Measurements from ENCODE around the gene MUC5AC.
"Not testable (repeated sequence)": the region's sequence is repeated elsewhere in the genome, so short reads cannot be mapped to it uniquely, and the experiment has no call there.

MUC5AC gene

GRCh38 chr11:1157645-1158591 lies at the start of gene MUC5AC:
TSS of gene MUC5AC (plus strand) at chr11:1157953. CDS start at chr11:1158000, 47 bp downstream.
- no peak for DNase-seq

GRCh38 chr11:1108246-1108900 lies 49.4 kb upstream of the MUC5AC start:
- DNase-seq = no peak

GRCh38 chr11:1109101-1109917 lies 48.4 kb upstream of the MUC5AC start:
- no peak for DNase-seq

GRCh38 chr11:1109918-1110705 lies 47.6 kb upstream of the MUC5AC start:
- no peak for DNase-seq

- peak; percentile 47 for DNase-seq
Measured at GRCh38 chr11:1111545-1112212, 46.1 kb upstream of the MUC5AC start.

GRCh38 chr11:1112351-1113191 lies 45.2 kb upstream of the MUC5AC start:
- DNase-seq = peak; percentile 54

- DNase-seq = peak; percentile 59
Measured at GRCh38 chr11:1113405-1114201, 44.1 kb upstream of the MUC5AC start.

- not testable (repeated sequence) for DNase-seq
Measured at GRCh38 chr11:1115292-1115691, 42.5 kb upstream of the MUC5AC start.

- DNase-seq = no peak
Measured at GRCh38 chr11:1116104-1116503, 41.6 kb upstream of the MUC5AC start.

- peak; percentile 44 for DNase-seq
Measured at GRCh38 chr11:1116666-1117390, 40.9 kb upstream of the MUC5AC start.

- DNase-seq = peak; percentile 53
Measured at GRCh38 chr11:1117992-1118391, 39.8 kb upstream of the MUC5AC start.

- DNase-seq = no peak
Measured at GRCh38 chr11:1118755-1119603, 38.8 kb upstream of the MUC5AC start.

GRCh38 chr11:1119604-1120146 lies 38.1 kb upstream of the MUC5AC start:
- DNase-seq = peak; percentile 54

- DNase-seq = peak; percentile 56
Measured at GRCh38 chr11:1120532-1121330, 37.0 kb upstream of the MUC5AC start.

GRCh38 chr11:1121331-1121812 lies 36.4 kb upstream of the MUC5AC start:
- DNase-seq = peak; percentile 46

- peak; percentile 49 for DNase-seq
Measured at GRCh38 chr11:1121813-1122663, 35.7 kb upstream of the MUC5AC start.

Data from activated effector memory CD4-positive, alpha-beta T cell treated with anti-CD3 and anti-CD28 coated beads, Interleukin-2, amount 50 U/mL, for 16 hours (primary cell).